ENCODE results near the gene GALNT9. TPM values are rescaled to one million over a fixed set of nuclear protein-coding genes. Genes with fewer than 3 reads are reported as not detected.

The GALNT9 gene
- polyA plus RNA-seq, 3 donors = not detected

DNA sequence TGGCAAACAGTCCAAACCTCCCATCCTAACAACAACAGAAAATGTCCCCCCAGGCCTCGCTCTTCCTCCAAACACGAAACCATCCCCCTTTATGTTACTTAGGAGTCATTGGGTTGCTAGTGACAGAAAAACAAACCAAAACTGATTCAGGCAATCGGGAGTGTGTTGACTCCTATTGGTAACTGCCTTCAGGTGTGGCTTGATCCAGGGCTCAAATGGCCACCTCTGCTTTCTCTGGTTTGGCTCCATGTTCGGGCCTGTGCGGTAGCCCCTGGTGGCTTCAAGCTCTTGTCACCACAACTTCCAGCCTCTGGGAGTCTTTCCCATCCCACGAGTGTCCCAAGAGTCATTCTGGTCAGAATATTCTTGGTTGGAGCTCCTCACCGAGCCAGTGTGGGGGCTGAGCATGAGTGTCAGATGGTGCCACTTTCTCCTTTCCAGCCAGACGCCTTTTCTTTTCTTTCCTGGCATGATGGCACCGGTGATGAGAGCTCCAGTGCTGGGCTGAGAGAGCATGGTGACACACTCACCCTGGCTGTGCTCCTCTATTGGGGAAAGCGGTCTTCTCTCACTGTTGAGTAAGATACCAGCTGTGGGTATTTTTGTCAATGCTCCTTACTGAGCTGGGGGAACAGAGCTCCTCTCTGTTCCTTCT lies 146.6 kb downstream of the GALNT9 start:
- peaks cover 29% of the 10 kb centered on the region for H3K4me1 Mint-ChIP-seq
- Histone ChIP-seq H4K20me1 (ENCODE audit: insufficient read depth, low read length) (no peaks in the 10 kb centered on the region), H2AFZ (ENCODE audit: insufficient read depth, low read depth, low read length, poor library complexity, severe bottlenecking) (no peak overlapping the region), H3K4me1 (ENCODE audit: control insufficient read depth in 1 of 2, insufficient read depth in 2 of 2, low read length in 2 of 2) (peaks cover 24 to 30% of the 10 kb centered on the region in 2 donors), H3K9ac (ENCODE audit: insufficient read depth, low read length, poor library complexity, severe bottlenecking) (no peak overlapping the region), H3K36me3 (replicated peaks in 1 of 2; ENCODE audit: control insufficient read depth in 1 of 2, insufficient read depth in 2 of 2, low read length in 2 of 2) (no peaks in the 10 kb centered on the region), H3K79me2 (ENCODE audit: insufficient read depth, low read length) (no peaks in the 10 kb centered on the region), H3K9me3 (replicated peaks in 1 of 2; ENCODE audit: control insufficient read depth in 1 of 2, insufficient read depth in 1 of 2, low read length in 2 of 2) (no peaks in the 10 kb centered on the region), H3K4me3 (replicated peaks in 1 of 3; ENCODE audit: low read depth in 2 of 3, low read length in 3 of 3) (no peak overlapping the region), H3K4me2 (replicated peaks; ENCODE audit: extremely low read depth, low read length, poor library complexity, severe bottlenecking) (no peak overlapping the region), H3K27ac (ENCODE audit: low read depth in 1 of 2, low read length in 2 of 2) (no peak overlapping the region), H3K27me3 (ENCODE audit: control insufficient read depth in 2 of 2, insufficient read depth in 2 of 2, low read length in 2 of 2) (peaks cover 0 to 35% of the 10 kb centered on the region in 2 donors)
- H3K27ac Mint-ChIP-seq = no peak overlapping the region
- no peak overlapping the region for H3K4me3 Mint-ChIP-seq
- WGBS (ENCODE audit: insufficient coverage) = 92% methylated on average over 7 of the region's 10 CpGs
- H3K27me3 Mint-ChIP-seq (ENCODE audit: low read depth in 3 of 3) = peaks cover 15 to 45% (median 35%) of the 10 kb centered on the region in 3 donors
- H3K9me3 Mint-ChIP-seq = peaks cover 0 to 17% (median 8%) of the 10 kb centered on the region in 7 donors
- peaks cover 3 to 4% of the 10 kb centered on the region in 2 donors for H3K36me3 Mint-ChIP-seq
- TF ChIP-seq, protein P1, sequence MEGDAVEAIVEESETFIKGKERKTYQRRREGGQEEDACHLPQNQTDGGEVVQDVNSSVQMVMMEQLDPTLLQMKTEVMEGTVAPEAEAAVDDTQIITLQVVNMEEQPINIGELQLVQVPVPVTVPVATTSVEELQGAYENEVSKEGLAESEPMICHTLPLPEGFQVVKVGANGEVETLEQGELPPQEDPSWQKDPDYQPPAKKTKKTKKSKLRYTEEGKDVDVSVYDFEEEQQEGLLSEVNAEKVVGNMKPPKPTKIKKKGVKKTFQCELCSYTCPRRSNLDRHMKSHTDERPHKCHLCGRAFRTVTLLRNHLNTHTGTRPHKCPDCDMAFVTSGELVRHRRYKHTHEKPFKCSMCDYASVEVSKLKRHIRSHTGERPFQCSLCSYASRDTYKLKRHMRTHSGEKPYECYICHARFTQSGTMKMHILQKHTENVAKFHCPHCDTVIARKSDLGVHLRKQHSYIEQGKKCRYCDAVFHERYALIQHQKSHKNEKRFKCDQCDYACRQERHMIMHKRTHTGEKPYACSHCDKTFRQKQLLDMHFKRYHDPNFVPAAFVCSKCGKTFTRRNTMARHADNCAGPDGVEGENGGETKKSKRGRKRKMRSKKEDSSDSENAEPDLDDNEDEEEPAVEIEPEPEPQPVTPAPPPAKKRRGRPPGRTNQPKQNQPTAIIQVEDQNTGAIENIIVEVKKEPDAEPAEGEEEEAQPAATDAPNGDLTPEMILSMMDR (IDR thresholded peaks at IDR 0.05) = no peak
- intact Hi-C loops (cut with micrococcal nuclease) = no loop called here
- no peak for DNase-seq

DNA sequence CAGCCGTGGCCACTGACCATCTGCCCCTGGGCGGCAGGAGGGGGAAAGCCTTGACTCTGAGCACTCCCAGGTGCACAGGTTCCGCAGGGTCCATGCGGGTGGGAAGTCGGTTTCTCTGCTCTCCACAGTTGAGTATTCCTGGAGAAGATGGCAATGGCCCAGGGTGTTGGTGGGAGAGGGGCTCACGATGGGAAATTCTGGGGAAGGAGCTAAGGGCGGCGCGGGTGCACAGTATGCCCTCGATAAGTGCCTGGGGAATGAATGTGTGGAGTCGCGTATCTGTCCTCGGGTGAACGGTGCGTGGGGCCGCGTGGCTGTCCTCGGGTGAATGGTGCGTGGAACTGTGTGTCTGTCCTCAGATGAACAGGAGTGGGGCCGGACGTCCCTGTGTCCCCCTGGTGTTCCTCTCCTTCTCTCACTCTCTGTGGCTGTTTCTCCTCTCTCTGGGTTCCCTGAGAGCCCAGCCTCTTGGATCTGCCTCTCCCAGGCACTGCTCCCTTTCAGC lies 147.1 kb downstream of the GALNT9 start:
- no peak overlapping the region for H3K27ac ChIP-seq (ENCODE audit: low read depth in 1 of 2, low read length in 2 of 2)
- H3K79me2 ChIP-seq (ENCODE audit: insufficient read depth, low read length) = no peaks in the 10 kb centered on the region
- peaks cover 24 to 30% of the 10 kb centered on the region in 2 donors for H3K4me1 ChIP-seq (ENCODE audit: control insufficient read depth in 1 of 2, insufficient read depth in 2 of 2, low read length in 2 of 2)
- H4K20me1 ChIP-seq (ENCODE audit: insufficient read depth, low read length) = no peaks in the 10 kb centered on the region
- H3K27me3 ChIP-seq (ENCODE audit: control insufficient read depth in 2 of 2, insufficient read depth in 2 of 2, low read length in 2 of 2) = peaks cover 0 to 33% of the 10 kb centered on the region in 2 donors
- WGBS (ENCODE audit: insufficient coverage) = 92% methylated on average over 19 of the region's 21 CpGs
- no peak overlapping the region for H3K4me3 Mint-ChIP-seq
- no peak overlapping the region for H3K27ac Mint-ChIP-seq
- TF ChIP-seq, protein P1 (IDR thresholded peaks at IDR 0.05) = no peak
- no peak for DNase-seq
- no peak overlapping the region for H2AFZ ChIP-seq (ENCODE audit: insufficient read depth, low read depth, low read length, poor library complexity, severe bottlenecking)
- no peak overlapping the region for H3K9ac ChIP-seq (ENCODE audit: insufficient read depth, low read length, poor library complexity, severe bottlenecking)
- no peaks in the 10 kb centered on the region for H3K36me3 ChIP-seq (replicated peaks in 1 of 2; ENCODE audit: control insufficient read depth in 1 of 2, insufficient read depth in 2 of 2, low read length in 2 of 2)
- no peaks in the 10 kb centered on the region for H3K9me3 ChIP-seq (replicated peaks in 1 of 2; ENCODE audit: control insufficient read depth in 1 of 2, insufficient read depth in 1 of 2, low read length in 2 of 2)
- intact Hi-C loops (cut with micrococcal nuclease) = no loop called here
- H3K27me3 Mint-ChIP-seq (ENCODE audit: low read depth in 3 of 3) = peaks cover 15 to 40% (median 31%) of the 10 kb centered on the region in 3 donors
- peaks cover 0 to 16% (median 5%) of the 10 kb centered on the region in 7 donors for H3K9me3 Mint-ChIP-seq
- peaks cover 29% of the 10 kb centered on the region for H3K4me1 Mint-ChIP-seq
- peaks cover 0 to 2% of the 10 kb centered on the region in 2 donors for H3K36me3 Mint-ChIP-seq
- H3K4me2 ChIP-seq (replicated peaks; ENCODE audit: extremely low read depth, low read length, poor library complexity, severe bottlenecking) = no peak overlapping the region
- no peak overlapping the region for H3K4me3 ChIP-seq (replicated peaks in 1 of 3; ENCODE audit: low read depth in 2 of 3, low read length in 3 of 3)
